NCI-H2227 (cell line): ENCODE results near the gene MAP2K5.

Source experiments
- DNase-seq: peaks from one replicate; lab custom pipeline; 2025; ENCODE audit not compliant: unreplicated experiment; lab: John Stamatoyannopoulos, UW

MAP2K5 gene

DNA sequence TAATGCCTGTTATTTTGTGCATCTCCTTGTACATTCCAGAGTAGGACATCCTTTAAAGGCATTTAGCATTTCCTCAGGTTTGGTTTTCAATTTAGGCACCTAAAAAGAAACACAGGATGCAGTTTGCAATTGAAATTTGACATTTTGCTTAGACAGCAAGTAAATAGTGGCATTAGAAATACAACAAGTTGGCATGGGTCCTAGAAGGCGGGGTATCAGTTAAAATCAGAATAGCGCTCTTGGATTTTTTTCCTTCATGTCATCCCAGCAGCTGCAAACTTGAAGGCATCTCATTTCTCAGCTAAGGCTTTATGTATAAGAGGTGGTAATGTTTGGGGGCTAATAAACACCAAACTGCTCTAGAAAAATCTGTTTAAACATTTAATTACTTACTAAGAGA, 235.3 kb downstream of the MAP2K5 start:
- no peak for DNase-seq

DNA sequence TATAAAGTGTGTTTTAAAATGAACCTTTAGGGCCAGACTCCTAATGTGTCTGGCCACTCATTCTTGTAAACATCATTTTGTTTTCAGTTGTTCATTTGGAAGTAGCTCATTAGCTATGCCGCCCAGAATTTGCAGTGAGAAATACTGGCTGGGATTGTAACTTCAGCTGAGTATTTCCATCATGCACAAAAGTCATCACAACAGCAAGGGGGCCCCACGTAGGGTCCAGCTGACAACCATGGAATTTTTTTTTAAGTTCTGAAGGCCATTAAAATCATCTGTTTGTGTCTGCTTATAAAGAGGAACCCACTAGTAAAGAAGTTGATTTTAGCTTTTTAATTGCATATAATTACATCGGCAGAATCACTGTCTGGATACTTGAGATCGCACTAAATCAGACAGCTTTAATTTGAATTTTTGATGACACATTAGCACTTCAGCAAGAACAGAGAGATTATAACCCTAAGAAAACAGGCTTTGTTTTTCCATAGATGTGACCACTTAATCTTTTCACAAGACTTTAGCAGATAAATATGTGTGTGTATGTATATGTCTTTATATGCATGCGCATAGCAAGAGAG, 236.6 kb downstream of the MAP2K5 start:
- DNase-seq: no peak

DNA sequence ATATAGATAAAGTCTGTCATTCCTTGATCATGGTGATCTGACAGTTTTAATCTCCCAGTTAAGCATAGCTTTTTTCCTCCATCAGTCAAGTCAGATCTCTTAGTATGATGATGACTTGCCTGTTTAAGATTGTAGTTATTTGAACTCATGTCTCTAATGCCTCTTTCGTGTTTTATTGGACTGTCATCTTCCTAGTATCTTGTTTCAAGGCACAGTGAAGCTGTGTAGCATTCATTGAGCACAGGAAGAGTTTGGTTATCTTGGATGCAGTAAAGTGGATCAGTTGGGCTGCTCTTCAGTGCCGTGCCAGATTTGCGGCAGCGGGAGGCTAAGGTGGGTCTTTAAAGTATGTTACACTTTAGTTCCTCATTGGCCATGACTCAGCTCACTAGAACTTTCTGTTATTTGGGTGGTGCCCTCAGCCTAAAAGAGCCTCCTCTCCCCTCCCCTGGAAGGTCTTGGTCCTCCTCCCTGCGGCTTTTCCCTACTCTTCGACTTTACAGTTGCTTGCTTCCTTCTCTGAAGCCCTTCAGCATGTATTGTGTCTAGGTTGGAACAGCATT, 237.1 kb downstream of the MAP2K5 start:
- no peak for DNase-seq

DNA sequence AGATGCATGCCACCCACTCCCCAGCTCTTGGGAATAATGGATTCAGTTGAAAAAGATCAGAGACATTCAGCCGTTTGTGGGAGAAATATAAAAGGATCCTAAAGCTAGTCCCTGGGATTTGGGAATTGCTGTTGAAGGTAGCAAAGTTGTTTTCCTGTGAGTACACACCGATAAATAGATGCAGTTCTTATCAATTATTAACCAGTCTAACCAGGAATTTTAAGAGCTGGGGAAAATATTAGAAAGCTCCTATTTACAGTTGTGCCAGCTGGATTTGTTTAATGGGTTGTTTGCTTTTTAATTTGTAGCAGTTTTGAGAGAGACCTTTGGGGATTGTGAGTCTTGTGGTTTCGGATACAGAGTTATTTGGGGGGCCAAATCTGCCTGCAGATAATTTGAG, 238.6 kb downstream of the MAP2K5 start:
- no peak for DNase-seq

DNA sequence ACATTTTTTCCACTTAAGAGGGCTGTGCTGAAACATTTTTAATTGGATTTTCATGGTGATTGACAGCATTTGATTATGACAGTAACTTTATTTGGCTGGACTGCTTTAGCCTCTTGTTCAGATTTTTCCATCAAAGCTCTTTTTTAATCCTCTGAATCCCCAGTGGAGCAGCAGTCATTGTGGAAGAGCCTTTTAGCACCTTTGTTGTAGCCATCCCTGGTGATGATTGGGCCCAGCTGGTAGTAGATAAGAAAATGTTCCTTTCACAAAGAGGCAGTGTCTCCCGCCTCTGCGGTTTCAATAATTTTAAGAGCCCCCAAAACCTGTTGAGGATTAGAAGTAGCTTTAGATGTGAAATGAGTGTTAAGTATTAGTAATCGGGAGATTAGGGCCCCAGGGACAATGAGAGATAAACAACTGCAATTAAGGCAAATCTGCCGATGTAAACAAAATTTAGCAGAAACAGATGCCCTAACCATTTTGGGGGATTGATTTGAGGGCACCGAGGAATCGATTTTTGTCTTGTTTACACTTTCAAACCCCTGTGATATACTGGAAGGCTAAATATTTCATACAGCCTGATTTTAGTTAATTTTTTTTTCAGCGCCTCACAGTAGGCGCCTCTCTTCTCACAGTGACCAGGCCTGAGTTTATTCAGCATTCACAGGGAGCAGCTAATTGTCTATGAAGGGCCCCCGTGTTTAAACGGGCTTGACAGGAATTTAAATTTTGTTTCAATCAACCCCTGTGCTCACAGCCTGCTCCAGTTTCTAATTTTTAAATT, 239.6 kb downstream of the MAP2K5 start:
- DNase-seq: peak; percentile 20

DNA sequence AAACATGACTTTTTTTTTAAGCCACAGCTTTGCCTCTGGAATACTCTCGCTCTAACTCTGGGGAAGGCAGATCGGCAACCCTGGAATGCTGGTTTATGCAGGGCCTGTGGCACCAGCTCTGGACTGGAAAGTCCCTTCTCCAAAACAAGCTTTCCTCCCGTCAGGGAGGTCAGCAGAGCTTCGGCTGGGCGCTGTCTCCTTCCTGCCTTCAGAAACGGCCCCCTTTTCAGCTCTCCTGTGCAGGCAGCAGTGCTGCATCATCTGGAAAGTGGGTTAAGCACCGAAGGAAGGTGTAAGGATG, 240.1 kb downstream of the MAP2K5 start:
- DNase-seq: no peak

DNA sequence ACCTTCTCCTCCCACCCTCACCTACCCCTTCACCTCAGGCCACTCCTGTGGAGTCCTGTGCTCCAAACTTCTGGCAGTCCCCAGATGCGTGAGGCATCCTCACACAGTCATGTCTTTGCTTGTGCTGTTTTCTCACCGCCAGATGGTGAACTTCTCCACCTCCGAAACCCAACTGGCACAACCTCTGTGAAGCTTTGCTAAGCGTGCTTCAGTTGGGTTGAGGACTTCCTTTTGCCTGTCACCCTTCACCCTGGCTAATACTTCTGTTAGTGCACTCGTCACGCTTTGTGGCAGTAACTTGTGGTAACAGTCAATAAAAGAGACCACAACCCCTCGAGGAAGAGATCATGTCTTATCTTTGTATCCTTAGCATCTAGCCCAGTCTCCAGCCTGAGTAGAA, 240.8 kb downstream of the MAP2K5 start:
- no peak for DNase-seq

DNA sequence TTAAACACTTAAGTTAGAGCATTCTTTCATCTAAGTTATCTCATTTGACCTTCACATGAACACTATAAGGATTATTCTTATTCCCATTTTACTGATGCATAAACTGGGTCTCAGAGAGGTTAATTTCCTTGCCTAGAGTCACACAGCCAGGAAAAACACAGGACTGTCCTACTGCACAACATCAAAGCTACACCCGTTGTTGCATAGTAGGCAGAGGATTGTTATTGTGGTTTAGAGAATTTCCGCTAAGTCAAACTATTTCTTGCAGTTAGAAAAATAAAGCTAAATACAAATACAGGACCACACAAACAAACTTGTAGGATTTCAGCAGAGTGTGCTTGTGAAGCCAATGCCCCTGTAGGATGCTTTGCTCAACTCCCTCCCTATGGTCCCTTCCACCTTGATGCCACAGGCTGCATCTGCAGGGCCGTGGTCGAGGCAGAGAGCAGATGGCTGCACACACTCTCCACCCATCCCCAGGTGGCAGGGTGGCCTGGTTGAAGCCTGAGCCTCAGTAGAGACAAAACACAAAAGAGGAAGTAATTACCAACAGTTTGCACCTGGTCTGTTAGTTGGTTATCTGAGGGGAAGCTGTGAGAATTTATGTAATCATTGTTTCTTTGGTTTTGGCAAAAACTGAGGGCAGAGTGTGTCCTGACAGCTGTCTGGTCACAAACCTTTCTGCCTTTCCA, 241.7 kb downstream of the MAP2K5 start:
- DNase-seq: no peak

DNA sequence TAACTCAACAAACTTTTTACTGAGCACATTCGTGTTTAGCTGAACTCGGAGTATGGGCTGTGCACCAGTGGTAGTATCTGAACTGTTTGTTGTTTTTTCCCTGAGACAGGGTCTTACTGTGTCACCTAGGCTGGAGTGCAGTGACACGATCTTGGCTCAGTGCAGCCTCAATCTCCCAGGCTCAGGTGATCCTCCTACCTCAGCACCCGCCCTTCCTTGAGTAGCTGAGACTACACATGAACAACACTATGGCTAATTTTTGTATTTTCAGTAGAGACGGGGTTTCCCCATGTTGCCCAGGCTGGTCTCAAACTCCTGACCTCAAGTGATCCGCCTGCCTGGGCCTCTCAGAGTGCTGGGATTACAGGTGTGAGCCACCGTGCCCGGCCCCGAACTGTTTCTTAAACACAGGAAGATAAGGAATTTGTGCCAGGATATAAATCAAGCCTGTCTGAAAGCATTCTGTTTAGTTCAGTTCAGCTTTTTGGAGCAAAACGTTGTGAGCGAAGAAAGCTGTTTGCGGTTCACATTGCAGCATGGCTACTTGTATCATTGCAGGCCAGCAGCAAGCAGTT, 242.4 kb downstream of the MAP2K5 start:
- no peak for DNase-seq

DNA sequence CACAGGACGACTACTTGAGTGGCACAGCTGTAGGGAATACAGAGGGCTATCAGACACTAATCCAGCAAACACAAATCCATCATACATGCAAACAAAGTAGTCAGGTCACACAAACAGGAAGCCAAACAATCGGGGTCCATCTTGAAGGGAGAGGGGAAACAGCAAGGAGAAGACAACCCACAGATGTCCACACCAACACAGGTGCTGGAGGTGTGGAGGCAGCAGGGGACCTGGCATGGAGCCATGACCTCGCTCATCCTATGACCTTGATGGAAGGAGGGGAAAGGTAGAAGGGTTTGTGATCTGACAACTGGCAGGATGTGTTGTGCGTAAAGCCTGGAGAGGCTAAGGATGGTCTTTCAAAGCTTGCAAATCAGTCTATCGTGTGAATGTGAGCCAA, 242.9 kb downstream of the MAP2K5 start:
- DNase-seq: no peak

DNA sequence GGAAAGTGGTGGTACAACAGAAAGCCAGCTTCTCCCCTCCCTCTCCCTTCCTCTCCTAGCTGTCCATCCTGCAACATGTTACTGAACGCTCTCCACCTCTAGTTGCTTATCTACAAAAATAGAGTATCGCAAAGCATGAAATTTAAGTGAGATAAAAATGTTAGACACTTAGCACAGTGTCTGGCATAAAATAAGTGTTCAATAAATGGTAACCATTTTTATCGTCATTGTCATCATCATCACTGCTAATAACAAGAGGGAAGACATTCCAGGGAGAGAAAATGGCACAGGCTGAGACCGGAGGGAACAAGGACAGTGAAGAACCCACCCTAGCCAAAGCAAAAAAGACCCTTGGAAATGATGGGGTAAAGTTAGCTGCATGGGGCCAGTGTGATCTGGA, 244.1 kb downstream of the MAP2K5 start:
- no peak for DNase-seq

DNA sequence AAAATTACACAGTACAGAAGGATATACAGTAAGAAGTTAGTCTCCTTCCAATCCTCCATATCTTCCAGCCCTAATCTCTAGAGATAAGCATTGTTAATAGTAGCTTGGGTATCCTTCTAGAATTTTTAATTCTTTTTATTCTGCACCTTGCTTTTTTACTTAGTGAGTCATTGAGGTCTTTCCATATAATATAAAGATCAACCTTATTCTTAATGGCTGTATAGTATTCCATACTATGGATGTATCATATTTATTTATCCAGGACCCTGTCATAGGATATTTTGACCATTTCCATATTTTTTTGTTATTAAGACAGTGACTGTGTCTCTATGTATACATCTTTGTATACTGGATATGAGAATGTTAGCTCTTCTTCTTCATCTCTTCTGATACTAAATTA, 246.5 kb downstream of the MAP2K5 start:
- no peak for DNase-seq

DNA sequence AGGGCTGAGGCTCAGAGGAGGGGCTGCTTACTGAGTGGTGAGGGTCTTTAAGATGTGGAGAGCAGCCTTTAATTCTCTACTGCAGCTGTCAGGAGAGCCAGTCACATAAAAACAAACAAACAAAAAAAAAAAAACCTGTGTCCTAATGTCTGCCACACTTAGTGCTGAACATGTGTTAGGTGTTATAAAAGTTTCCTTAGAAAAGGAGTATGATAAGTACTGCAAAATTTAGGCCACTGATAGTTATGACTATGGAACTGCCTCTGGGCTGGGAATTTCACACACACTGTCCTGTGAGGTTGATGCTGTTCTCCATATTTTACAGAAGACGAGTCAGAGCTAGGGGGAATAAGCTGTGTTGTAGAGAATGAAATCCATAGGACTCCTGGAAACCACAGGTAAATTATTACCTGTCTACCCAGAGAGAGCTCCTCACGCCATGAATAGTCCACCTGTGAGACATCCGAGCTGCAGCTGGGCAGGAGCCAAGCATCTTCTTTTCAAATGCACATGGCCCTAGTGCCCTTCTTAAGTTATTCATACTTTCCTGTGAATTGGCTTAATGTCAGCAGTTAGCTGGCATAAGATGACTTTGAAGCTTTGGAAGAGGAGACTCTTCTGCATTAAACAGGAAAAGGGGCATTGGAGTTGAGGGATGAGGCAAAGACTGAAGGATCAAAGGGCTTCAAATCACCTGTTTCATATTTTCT, 248.3 kb downstream of the MAP2K5 start:
- DNase-seq: no peak

DNA sequence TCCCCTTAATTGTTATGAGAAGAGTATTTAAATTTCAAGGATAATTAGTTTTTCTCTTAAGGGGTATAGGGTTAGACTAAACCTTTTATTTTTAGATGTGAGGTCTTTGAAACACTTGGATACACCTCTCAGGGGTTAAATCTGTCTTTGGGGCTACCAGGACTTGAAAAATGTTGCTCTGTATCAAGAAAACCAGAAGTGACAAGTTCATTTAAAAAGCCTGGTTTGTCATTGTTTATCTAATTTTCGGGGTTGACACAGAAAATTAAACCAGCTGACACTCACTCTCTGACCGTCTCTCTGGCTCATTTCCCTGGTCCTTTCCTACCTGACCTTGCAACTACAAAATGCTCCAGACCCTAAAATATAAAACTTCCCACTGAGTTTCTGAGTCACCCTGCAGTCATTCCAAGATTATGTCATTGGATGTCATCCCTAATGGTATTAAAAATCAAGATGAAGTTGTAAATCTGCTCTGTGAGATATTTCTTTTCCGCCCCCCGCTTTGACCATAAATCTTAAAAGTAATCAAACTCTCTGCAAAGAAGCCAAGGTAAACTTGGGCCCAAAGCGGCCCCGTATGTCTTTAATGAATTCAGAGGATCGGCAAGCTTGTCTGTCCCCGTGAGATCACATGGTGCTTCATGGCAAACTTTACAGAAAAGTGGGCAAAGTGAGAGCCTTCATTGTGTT, 249.9 kb downstream of the MAP2K5 start:
- DNase-seq: no peak

DNA sequence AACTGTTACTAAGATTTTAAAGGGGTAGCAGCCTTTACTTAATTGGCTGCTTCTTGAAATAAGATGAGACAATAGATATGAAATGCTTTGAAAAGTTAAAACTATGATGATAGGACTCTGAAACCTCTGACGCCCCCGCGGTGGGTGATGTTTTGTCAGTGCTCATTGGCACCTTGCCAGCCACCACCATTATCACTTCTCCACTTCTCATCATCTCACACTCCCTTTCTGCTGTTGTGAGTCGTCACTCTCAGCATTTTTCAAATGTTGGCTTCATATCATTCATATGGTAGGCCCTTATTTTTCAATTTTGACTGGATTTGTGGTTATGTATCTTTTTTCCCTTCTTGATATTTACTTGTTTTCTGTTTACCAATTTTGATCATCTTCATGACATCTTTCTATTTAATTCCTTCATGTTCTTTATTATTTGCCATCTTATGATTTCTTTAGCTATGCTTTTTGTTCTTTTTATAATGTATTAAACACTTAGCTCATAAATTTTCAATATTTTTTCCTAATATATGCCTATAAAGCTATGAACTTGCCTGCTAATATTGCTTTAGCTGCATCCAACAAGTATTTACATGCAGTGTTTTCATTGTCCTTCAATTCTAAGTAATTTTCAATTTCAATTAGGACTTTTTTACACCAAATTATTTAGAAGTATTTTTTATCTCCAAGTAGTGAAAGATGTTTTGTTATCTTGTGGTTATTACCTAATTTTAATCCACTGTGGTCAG, 252.5 kb downstream of the MAP2K5 start:
- DNase-seq: no peak

DNA sequence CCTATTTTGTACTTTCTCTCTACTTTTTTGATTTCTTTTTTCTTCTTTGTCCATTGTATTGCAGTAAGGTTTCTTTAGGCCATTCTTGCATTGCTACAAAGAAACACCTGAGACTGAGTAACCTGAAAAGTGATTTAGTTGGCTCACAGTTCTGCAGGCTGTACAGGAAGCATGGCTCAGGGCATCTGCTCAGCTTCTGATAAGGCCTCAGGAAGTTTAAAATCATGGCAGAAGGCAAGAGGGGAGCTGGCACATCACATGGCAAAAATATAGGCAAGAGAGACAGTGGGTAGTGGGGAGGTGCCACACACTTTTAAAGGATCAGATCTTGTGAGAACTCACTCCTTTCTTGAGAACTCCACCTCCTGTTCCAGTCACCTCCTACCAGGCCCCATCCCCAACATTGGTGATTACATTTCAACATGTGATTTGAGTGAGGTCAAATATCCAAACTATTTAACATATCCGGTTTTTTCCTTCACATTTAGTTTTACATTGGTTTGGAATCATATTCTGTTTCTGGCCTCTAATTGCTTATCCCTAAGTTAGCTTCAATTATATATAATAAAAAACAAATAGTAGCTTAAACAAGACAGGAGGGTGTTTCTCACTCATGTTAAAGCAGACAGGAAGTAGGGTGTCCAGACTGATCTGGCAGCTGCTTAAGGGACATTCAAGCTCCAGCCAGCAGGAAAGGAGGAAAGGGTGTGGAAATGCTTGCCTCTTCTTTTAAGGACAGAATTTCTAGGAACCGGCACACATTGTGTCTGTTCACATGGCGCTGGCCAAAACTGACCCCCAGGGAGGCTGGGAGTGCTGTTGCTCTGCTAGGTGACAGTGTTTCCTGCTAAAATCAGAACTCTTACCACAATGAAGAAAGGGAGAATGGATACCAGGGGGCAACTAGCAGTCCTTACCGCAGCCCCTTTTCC, 254.0 kb downstream of the MAP2K5 start:
- DNase-seq: no peak

DNA sequence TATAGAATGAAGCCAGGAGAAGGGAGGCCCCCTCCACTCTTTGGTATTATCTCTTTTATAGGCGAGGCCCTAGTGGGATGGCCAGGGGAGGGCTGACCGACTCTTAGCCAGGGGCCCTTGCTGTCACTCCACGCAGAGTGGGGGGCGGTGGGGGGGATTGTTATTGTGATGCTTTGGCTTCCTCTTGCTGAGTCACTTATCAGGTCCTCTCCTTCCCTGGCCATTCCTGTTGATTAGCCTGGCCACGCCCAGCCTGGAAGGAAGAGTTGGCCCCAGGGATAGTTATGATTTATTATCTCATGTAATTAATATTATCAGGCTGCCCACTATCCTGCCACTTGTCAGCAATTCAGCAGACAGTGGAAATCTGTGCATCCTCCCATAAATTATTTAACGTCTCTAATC, 257.3 kb downstream of the MAP2K5 start:
- DNase-seq: no peak

DNA sequence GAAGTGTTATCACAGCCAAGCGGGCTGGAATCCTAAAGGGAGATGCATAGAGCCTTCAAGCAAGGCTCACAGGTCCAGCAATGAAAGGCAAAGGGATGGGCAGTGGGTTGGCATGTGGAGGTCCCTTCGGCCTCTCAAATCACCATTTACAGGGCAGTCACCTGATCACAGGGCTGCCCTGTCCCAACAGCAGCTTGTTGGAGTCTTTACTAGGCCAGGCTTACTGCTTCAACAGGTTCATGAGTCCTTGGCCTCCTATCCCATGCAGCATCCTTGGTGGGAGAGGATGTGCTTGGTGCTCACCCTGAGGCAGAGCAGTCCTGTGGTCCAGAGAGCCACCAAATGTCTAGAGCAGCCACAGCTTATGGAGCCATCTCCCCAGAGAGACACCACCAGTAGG, 258.6 kb downstream of the MAP2K5 start:
- no peak for DNase-seq
